DMS79 treated with DMSO at 0.1 percent for 48 hours (cell line): ENCODE results near the gene MAPK4.
"Not testable (repeated sequence)": the region's sequence is repeated elsewhere in the genome, so short reads cannot be mapped to it uniquely, and the experiment has no call there.

Experiments
- DNase-seq: peaks from one replicate; lab custom pipeline; 2025; lab: John Stamatoyannopoulos, UW

MAPK4 gene

DNA sequence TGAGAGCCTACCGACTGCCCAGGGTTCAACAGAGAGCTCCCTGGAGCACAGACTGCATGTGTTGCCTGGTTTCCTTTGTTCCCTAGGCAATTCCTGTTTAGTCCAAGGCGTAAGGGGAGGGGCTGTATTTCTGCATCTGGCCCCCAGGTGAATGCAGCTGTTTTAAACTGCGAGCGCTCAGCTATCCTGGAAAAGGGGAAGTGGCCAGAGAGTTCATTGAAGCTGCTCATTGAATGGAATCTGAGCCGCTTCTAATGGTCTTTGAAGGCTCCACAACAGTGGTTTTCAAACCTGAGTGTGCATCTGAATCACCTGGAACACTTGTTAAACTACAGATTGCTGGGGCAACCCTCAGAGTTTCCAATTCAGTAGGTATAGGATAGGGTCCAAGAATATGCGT is 18.1 kb downstream of the MAPK4 start:
- no peak for DNase-seq

GRCh38 chr18:50578651-50579050 is 18.8 kb downstream of the MAPK4 start:
- no peak for DNase-seq

DNA sequence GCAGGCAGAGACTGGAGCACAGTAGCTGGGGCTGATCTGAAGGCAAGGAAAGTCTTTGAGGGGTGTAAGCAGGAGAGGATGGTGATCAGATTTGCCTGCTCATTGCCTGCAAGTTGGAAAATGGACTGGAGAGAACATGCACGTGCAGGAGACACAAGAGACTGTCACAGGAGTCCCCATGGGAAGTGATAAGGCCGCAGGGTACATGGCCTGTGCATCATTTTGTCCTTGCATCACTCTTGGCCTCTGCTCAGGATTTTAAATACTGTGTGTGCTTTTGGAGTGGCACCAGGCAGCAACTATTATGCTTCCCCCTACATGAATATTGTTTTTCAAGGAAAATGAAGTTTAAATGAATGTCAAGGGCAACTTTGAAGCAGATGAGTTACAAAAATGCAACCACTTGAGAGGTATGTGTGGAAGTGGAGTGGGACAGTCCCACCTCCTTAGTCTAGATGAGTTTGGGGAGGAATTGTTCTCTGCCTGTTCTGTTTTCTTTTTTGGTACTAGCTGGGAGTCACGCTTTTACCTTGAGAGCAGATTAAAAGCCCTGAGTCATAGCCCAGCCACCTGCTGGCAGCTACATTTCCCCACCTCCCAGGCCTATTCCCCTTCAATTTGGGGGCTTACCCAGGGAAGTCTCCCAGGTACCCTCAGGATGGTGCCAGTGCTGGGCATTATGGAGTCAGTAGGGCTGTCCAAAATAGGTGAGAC is 19.3 kb downstream of the MAPK4 start:
- no peak for DNase-seq

DNA sequence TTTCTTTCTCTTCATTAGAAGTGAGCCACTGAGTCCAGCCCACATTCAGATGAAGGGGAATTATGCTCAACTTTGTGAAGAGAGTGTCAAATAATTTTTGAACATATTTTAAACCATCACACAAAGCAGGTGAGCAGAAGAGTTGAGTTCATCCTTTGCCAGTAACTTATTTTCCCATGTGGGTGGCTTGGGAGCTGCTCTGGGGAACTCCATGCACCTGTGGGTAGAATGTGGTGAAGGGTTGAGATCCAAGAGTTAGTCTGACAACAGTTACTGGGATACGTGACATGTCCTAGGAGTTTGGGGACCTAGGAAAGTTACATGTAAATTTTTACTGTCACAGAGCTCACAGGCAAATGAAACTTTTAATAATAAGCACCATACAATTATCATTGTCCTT is 21.6 kb downstream of the MAPK4 start:
- no peak for DNase-seq

DNA sequence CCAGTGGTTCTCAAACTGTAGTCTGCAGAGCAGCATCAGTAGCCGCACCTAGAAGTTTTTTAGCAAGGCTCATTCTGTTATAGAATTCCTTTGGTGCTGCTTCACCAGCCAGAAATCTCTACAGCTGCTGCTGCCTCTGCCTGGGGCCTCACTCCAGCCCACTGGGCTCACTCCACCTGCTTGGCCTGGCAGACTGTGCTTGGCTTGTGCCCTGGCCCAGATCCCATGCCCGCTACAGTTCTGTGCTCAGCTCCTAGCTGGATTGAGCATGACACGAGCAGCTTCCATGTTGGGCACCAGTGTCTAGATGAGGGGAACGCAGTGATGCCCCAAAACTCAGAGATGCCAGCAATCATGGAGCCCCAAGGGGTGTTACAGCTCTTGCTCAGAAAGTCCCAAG is 22.6 kb downstream of the MAPK4 start:
- DNase-seq = no peak

DNA sequence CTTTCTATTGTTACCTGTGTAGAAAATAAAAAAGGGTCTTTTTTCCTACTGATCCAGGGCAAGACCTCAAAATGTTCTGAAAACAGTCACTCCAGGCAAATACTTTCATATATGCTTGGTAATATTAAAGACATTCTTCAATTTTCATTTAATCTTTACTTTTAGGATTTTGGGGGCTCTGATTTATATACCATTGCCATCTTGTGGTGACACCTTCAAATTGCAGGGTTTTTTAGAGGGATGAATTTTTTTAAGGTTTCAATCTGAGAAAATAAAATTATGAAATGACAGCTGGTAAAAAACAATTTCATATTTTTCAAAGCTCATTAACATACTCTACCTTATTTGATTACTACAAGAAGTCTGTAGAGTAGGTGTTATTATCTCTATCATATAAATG is 26.8 kb downstream of the MAPK4 start:
- DNase-seq = no peak

DNA sequence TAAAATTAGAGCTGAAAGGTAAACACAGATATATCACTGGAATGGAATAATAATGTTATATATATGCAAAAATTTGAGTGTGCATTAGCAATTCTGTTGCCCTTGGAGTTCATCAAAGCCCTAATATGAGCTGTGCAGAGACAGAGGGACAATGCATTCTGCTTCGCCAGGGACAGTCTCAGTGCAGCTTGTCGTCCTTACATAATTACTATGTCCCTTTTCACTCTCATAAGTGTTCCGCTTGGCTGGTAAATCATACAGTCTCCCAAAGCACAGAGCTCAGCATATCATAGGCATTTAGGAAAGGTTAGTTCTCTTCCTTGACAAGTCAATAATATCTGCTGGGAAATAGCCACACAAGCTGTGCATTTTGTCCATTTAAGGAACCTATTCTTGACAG is 30.7 kb downstream of the MAPK4 start:
- peak; percentile 88 for DNase-seq

GRCh38 chr18:50594012-50594411 is 34.1 kb downstream of the MAPK4 start:
- DNase-seq = no peak

GRCh38 chr18:50594942-50595341 is 35.1 kb downstream of the MAPK4 start:
- no peak for DNase-seq

DNA sequence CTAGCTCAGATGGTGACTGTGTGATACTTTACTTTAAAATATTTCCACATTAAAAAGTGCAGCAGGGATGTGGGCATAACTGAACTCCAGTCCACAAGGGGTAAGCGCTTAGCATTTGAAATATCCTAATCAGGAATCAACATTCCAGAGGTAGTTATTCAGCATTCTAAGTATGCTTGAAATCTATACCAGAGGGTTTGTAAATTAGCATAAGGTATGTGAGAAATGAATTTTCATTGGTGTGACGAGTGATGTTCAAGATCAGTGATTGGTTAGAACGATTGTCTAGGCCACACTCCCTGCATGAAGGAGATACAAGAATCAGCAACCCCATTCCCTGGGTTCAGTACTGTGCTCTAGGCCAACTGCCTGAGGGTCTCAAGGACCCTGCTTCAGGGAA is 42.6 kb downstream of the MAPK4 start:
- no peak for DNase-seq

- no peak for DNase-seq
Observed at GRCh38 chr18:50606609-50607008, 46.7 kb downstream of the MAPK4 start.

DNA sequence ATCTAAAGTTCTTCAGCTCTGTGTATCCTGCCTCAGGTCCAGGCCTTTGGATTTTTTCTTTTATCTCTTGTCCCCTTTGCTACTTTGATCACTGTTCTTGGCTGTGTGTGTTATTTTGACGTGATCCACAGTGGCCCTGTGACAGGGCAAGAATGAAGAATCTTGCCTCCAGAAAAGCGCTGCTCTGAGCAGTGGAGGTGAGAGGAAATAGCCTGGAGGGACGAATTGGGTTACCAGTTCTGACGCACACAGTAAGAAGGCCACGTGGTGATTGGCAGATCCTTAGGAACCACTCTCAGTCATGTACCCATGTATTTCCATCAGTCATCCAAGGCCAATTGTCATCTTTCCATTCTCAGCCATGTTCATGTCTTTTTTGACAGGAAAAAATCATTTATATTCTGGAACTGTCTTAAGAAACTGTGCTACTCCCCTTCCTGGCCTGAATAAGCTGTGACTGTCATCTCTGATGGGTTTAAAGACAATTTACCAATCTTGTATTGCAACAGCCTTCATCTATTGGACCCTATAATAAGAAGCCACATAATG is 47.6 kb downstream of the MAPK4 start:
- DNase-seq = no peak

DNA sequence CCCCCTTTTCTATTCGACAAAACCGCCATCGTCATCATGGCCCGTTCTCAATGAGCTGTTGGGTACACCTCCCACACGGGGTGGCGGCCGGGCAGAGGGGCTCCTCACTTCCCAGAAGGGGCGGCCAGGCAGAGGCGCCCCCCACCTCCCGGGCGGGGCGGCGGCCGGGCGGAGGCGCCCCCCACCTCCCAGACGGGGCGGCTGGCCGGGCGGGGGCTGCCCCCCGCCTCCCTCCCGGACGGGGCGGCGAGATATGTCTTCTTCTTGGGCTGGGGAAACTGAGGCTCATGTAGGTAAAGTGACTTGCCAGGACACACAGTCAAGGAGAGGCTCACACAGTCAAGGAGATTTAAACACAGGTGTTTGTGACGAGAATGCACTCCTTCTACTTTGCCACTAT is 49.3 kb downstream of the MAPK4 start:
- DNase-seq = not testable (repeated sequence)

- DNase-seq = no peak
Observed at GRCh38 chr18:50610349-50610748, 50.5 kb downstream of the MAPK4 start.

DNA sequence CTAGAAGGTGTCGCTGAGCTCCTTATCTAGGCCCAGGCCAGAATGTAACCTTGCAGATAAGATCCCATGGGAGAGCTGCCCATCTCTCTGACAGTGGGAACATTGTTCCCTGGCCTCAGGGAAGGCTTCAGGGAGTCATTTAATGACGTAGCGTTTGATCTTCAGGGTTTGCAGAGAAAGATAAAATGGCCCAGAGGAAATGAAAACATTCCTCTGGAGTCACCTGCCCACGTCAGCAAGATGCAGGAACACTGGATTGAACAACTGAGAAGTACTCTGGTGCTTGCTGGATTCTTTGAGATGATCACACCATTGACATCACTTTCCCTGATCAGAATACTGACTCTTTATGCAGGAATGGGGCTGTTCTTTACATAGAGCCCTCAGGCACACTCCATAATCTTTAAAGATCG is 51.6 kb downstream of the MAPK4 start:
- no peak for DNase-seq

DNA sequence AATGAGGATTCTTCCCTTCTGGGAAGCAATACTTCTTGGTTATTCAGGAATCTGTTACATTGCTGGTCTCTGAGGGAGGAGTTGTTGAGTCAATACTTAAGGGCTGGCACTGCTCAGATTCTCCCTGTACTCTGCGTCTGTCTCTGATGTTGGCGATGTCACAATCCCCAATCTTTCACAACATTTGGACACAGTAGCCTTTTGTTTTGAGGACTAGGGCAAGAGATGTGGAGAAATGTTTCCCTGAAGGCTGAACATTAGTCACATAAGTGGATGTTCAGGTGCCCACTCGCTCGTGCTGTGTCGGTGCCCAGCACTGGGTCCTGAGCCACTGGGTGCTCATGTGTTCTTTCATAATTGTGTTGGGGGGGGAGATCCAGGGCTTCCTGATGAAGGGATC is 55.0 kb downstream of the MAPK4 start:
- no peak for DNase-seq

GRCh38 chr18:50616484-50617048 is 56.7 kb downstream of the MAPK4 start:
- no peak for DNase-seq

- DNase-seq = no peak
Observed at GRCh38 chr18:50619861-50620275, 60.0 kb downstream of the MAPK4 start.

- DNase-seq = no peak
Observed at GRCh38 chr18:50620319-50620718, 60.4 kb downstream of the MAPK4 start.

DNA sequence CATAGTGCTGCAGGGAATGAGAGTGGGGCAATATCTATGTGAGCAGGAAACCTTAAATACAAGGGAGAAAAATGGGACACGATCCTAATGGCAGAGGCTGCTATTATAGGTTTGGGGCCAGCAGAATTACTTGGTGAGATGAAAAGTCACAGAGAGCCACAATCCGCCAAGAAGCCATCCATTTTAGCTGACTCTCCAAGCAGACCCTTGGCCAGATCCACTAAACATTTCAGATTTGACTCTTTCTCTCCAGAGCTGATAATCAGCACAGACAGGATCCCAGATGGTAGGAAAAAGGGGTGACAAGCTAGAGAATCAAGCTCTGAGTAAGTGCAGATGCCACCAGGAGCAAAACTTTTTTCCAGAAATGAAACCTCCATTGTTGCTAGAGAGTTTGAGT is 61.5 kb downstream of the MAPK4 start:
- DNase-seq = no peak

GRCh38 chr18:50622320-50622719 is 62.4 kb downstream of the MAPK4 start:
- no peak for DNase-seq

GRCh38 chr18:50622865-50623393 is 63.0 kb downstream of the MAPK4 start:
- DNase-seq = peak; percentile 70

GRCh38 chr18:50623694-50624352 is 63.9 kb downstream of the MAPK4 start:
- no peak for DNase-seq
